HUDEP-2 (cell line): ENCODE data around the gene CKAP5.
A peak's percentile ranks its signal among the peaks of the same experiment; 100 is the strongest.

Experiments
- DNase-seq, 76 experiments: peaks; one replicate each; lab custom pipeline; 2025; ENCODE audit not compliant: unreplicated experiment in 76 of 76; lab: John Stamatoyannopoulos, UW

CKAP5 gene

DNA sequence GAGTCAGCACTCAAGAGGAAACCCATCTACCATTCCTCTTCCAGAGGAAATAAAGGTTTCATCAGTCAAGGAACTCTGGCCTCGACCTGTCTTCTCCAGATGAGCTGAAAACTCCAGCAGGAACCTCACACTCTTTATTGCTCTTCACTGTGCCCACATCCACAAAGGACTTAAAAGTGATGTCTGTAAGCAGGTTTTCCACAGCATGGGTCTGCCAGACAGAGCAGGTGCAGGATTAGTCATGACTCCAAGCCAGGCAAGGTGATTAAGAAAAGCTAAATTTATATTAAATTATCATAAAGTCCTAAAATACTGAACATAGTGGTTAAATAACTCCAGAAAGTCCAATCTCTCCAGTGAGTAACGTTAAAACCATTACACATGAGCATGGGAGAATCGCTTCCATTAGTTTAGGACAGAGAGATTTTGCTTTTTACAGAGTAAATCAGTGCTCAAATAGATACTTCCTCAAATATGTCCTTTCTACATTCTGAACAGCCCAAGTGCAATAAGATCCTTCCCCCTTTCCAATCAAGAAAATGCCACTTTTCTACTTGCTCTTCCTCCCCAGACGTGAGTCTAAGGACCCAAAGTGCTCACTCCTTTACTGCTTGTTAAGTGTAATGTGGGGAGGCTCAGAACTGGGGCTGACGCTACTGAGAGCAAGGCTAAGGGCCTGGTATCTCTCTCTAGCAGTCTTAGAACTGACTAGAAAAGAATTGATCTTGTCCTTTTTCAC, 10.7 kb upstream of the CKAP5 start:
- DNase-seq: no peak

DNA sequence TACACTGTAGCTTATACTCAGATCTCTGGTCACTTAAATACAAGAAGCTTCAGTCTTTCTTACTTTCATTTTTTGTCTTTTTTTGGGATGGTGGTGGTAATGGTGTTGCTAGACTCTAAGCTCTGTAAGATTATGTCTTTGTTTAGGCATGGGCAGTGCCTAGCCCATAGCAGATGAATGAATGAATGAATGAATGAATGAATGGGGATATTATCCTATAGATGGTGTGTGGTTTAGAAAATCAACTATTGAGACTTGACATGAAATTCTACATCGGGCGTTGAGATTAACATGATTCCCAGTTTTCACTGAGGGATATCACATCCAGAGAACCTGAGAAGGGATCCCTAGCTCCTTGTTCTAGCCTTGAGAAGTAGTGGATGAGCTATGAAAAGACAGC, 9.8 kb upstream of the CKAP5 start:
- no peak for DNase-seq

DNA sequence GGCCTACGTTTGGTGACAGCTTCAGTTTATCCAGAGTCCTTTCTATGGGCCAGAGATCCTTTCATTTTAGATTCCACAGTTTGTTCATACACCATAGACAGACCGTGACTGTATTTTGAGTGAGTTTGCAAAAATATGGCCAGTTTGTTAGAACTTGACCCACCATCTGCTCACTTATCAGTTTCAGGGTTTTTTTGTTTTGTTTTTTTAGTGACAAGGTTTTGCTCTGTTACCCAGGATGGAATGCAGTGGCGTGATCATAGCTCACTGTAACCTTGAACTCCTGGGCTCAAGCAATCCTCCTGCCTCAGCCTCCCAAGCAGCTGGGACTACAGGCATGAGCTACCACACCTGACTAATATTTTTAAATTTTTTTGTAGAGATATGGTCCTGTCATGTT, 9.1 kb upstream of the CKAP5 start:
- DNase-seq: no peak

GRCh38 chr11:46850829-46851380, 4.8 kb upstream of the CKAP5 start:
- peak in 1 of 76 experiments; percentile 4 for DNase-seq

DNA sequence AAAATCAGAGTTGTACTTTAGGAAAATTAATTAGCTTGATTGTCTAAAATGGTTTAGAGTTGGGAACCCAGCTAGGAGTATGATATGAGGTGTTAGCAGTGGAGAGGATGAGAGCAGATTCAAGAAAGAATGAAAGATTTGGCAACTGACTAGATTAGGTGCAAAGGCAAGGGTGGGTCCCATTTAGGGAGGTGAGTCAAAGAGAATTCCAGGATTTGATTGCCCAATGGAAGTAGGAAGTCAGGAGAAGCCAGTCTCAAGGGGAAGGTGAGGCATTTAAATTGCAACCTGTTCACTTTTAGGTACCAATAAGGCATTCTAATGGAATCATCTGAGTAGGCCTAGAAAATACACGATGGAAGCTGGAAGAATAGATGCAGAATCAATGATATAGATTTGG, 3.6 kb upstream of the CKAP5 start:
- no peak for DNase-seq

- DNase-seq: no peak
These were observed 390 bp upstream of the CKAP5 start for GRCh38 chr11:46846510-46846830.

DNA sequence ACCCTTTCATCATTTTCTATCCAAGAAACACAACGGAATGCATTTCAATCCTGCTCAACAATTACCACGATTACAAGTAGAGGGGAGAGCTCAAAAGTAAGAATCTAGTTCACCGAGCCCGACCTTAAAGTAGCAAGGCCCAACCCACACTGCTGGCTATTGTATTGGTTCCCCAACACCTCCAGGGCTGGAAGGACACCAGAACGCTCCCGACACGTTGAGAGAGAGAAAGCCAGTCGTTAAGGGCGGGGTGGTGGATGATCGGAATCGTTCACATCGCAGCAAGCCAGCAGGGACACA, 690 bp downstream of the CKAP5 start:
- DNase-seq: peak in 3 of 76 experiments; percentile 17 to 49 (median 35)

- no peak for DNase-seq
These were observed 6.0 kb downstream of the CKAP5 start for GRCh38 chr11:46840116-46840515.

GRCh38 chr11:46838501-46838900, 7.6 kb downstream of the CKAP5 start:
- DNase-seq: no peak

GRCh38 chr11:46837860-46838259, 8.2 kb downstream of the CKAP5 start:
- no peak for DNase-seq

GRCh38 chr11:46836870-46837269, 9.2 kb downstream of the CKAP5 start:
- DNase-seq: no peak

- no peak for DNase-seq
These were observed 9.6 kb downstream of the CKAP5 start for GRCh38 chr11:46836431-46836830.

DNA sequence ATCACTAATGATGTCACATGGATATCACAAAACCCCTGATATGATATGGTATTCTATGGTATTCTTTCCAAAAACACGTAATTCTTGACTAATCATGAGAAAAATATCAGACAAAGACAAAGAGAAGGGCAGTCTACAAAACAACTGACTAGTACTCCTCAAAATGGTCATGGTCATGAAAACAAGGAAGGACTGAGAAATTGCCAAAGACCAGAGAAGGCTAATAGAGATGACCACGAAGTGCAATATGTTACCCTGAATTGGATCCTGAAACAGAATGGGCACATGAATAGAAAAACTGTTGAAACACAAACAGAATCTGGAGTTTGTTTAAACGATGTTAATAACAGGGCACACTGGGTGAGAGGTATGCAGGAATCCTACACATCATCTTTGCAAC, 10.2 kb downstream of the CKAP5 start:
- no peak for DNase-seq

GRCh38 chr11:46834821-46835220, 11.3 kb downstream of the CKAP5 start:
- DNase-seq: no peak

- DNase-seq: peak in 53 of 76 experiments; percentile 2 to 83 (median 32)
These were observed 13.4 kb downstream of the CKAP5 start for GRCh38 chr11:46832511-46833214.

DNA sequence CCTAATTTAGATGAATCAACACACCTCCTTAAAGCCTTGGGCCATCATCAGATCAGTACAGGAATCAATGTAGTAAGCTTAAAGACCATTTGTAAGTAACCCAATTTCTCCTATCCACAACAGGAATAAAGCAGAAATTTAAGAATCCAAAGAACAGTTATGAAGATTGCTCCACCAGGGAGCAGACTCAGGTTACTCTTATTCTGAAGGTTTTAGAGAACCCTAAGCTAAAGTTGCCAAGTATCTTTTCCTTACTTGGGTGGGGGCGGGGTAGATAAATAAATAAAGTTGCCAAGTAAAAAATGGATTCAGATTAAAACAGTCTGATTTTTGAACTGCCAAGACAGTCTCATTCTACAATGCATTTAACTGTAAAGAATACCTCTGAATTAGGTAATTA, 18.1 kb downstream of the CKAP5 start:
- DNase-seq: peak in 1 of 76 experiments; percentile 2

DNA sequence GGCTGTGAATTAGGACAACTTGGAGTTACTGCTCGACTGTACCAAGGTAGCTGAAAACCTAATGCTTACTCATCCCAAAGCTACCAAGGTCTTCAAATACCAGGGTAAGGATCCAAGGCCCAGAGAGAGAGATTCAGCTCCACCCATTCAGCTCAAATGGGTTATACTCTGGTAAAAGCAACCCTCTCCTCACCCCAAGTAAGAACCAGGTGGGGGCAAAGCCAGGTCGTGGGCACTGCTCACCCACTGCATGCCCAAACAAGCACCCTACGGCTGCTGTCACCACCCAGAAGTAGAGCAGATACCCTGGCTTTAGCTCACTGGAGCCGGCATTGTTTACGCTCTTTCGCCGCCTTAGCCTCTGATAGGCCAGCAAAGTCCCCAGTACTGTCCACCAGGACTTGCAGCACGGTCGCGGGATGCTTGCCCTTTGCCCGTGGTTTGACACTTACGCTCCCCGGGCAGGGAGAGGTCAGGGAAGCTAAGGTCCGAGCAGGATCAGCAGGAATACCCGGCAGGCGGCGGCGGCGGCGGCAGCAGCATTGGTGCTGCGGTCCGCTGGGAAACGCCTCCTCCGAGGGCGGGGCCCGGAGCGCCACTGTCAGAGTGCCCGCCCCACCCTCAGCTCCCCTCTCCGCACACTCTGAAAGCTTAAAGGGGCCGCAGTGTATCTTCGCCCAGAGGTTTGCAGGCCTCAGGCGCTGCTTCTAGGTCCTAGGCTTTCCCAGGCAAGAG, 19.6 kb downstream of the CKAP5 start:
- peak in 63 of 76 experiments; percentile 6 to 79 (median 57) for DNase-seq

- peak in 11 of 76 experiments; percentile 1 to 42 (median 7) for DNase-seq
These were observed 37.2 kb downstream of the CKAP5 start for GRCh38 chr11:46808799-46809431.

- no peak for DNase-seq
These were observed 44.2 kb downstream of the CKAP5 start for GRCh38 chr11:46801694-46802470.

- no peak for DNase-seq
These were observed 45.9 kb downstream of the CKAP5 start for GRCh38 chr11:46800177-46800576.
